HL-60 (cell line): ENCODE measurements around the gene UBE2QL1.

ENCODE experiments used
- DNase-seq, 2 experiments: peaks; one replicate each; pipeline ENCODE4 v3.0.0-alpha.2; 2010 to 2020; ENCODE audit warnings: low read depth in 1 of 2, low spot score in 1 of 2
- H3K27ac ChIP-seq: fragments of 250-450 bp; sonication (Bioruptor Pico); replicated peaks from 2 replicates; pipeline ENCODE4 v1.5.1; 2020; ENCODE audit warnings: mild to moderate bottlenecking, moderate library complexity
- H3K27me3 ChIP-seq: fragments of 250-450 bp; sonication (Bioruptor Pico); 2 replicates; pipeline ENCODE4 v1.5.1; 2021; ENCODE audit warnings: mild to moderate bottlenecking, moderate library complexity; ENCODE audit not compliant: insufficient read depth, poor library complexity, severe bottlenecking
- H3K4me3 ChIP-seq: replicated peaks from 2 replicates; pipeline ENCODE4 v1.5.1; 2011; ENCODE audit warnings: mild to moderate bottlenecking, control low read depth, low read length; ENCODE audit not compliant: insufficient read depth
- CTCF ChIP-seq: IDR thresholded peaks from one replicate; pipeline ENCODE4 v1.5.1; 2011; ENCODE audit warnings: low read length, control low read depth, inconsistent platforms; ENCODE audit not compliant: insufficient read depth
- GABPA ChIP-seq: IDR thresholded peaks from 2 replicates; pipeline ENCODE4 v1.6.1; 2012; ENCODE audit warnings: low read depth
- POLR2AphosphoS5 ChIP-seq: IDR thresholded peaks from 2 replicates; pipeline ENCODE4 v1.6.1; 2012; ENCODE audit warnings: low read depth
- REST ChIP-seq: IDR thresholded peaks from 2 replicates; pipeline ENCODE4 v1.6.1; 2012; ENCODE audit warnings: low read depth; ENCODE audit not compliant: insufficient replicate concordance
- SPI1 ChIP-seq: IDR thresholded peaks from 2 replicates; pipeline ENCODE4 v1.6.1; 2012; ENCODE audit warnings: low read depth, mild to moderate bottlenecking, borderline replicate concordance

UBE2QL1 gene

GRCh38 chr5:6407558-6408259 lies 41.0 kb upstream of the UBE2QL1 start:
- no peaks in the 10 kb centered on the region for H3K27me3 ChIP-seq
- no peak overlapping the region for H3K4me3 ChIP-seq
- no peak for DNase-seq
- no peak overlapping the region for H3K27ac ChIP-seq
- TF ChIP-seq POLR2AphosphoS5, result no peak
- no peak for TF ChIP-seq SPI1

- DNase-seq, result no peak
- no peak overlapping the region for H3K27ac ChIP-seq
- H3K4me3 ChIP-seq, result no peak overlapping the region
- no peak for TF ChIP-seq CTCF
- TF ChIP-seq GABPA, result no peak
- TF ChIP-seq SPI1, result no peak
- TF ChIP-seq REST, result no peak
- no peaks in the 10 kb centered on the region for H3K27me3 ChIP-seq
Measured at GRCh38 chr5:6408260-6408596, 40.4 kb upstream of the UBE2QL1 start.

- no peaks in the 10 kb centered on the region for H3K27me3 ChIP-seq
- no peak overlapping the region for H3K27ac ChIP-seq
- TF ChIP-seq SPI1 (no peak), CTCF (no peak), REST (no peak), POLR2AphosphoS5 (no peak), GABPA (no peak)
- no peak overlapping the region for H3K4me3 ChIP-seq
- DNase-seq, result no peak
Measured at GRCh38 chr5:6408627-6409446, 39.8 kb upstream of the UBE2QL1 start.

GRCh38 chr5:6410421-6410820 lies 38.2 kb upstream of the UBE2QL1 start:
- DNase-seq, result no peak
- no peak for TF ChIP-seq GABPA
- TF ChIP-seq SPI1, result no peak
- TF ChIP-seq REST, result no peak
- no peak for TF ChIP-seq CTCF
- no peak for TF ChIP-seq POLR2AphosphoS5
- Histone ChIP-seq H3K4me3 (no peak overlapping the region), H3K27me3 (no peaks in the 10 kb centered on the region), H3K27ac (no peak overlapping the region)
